ENCODE data around the gene FAM227B. TPM values are rescaled to one million over a fixed set of nuclear protein-coding genes. Genes with fewer than 3 reads are reported as not detected.
"Not testable (repeated sequence)": the region's sequence is repeated elsewhere in the genome, so short reads cannot be mapped to it uniquely, and the experiment has no call there.

The FAM227B gene
- total RNA-seq, 2 experiments from 2014 or later, result 6.0 to 6.1 TPM

GRCh38 chr15:49492151-49492550, 128.5 kb downstream of the FAM227B start:
- Mint-ChIP-seq H3K27ac (no peak overlapping the region), H3K4me3 (no peak overlapping the region), H3K36me3 (ENCODE audit: low read depth) (no peaks in the 10 kb centered on the region), H3K27me3 (no peaks in the 10 kb centered on the region), H3K9me3 (no peaks in the 10 kb centered on the region), H3K4me1 (ENCODE audit: low read depth) (no peaks in the 10 kb centered on the region)
- intact Hi-C loops (cut with micrococcal nuclease), result no loop called here
- CTCF ChIA-PET, result no interaction called here
- no peak for TF ChIP-seq CTCF (IDR thresholded peaks at IDR 0.05)
- POLR2A ChIA-PET, result no interaction called here
- no peak for ATAC-seq
- no peak for DNase-seq

GRCh38 chr15:49490966-49491365, 129.7 kb downstream of the FAM227B start:
- no peak overlapping the region for H3K27ac Mint-ChIP-seq
- no peak for DNase-seq
- no peak for ATAC-seq
- no peaks in the 10 kb centered on the region for H3K36me3 Mint-ChIP-seq (ENCODE audit: low read depth)
- TF ChIP-seq CTCF (IDR thresholded peaks at IDR 0.05), result no peak
- no peaks in the 10 kb centered on the region for H3K9me3 Mint-ChIP-seq
- intact Hi-C loops (cut with micrococcal nuclease), result no loop called here
- H3K4me3 Mint-ChIP-seq, result no peak overlapping the region
- ChIA-PET POLR2A (no interaction called here), CTCF (interaction anchor here (1.5 kb wide), 1 partner anchor 19 kb away, joined by 3 read pairs; no protein-coding TSS in a partner anchor)
- no peaks in the 10 kb centered on the region for H3K4me1 Mint-ChIP-seq (ENCODE audit: low read depth)
- H3K27me3 Mint-ChIP-seq, result no peaks in the 10 kb centered on the region

GRCh38 chr15:49485401-49485800, 135.2 kb downstream of the FAM227B start:
- POLR2A ChIA-PET; intact Hi-C loops (cut with micrococcal nuclease); H3K36me3 Mint-ChIP-seq (ENCODE audit: low read depth): not testable (repeated sequence)

GRCh38 chr15:49478982-49479381, 141.6 kb downstream of the FAM227B start:
- H3K36me3 Mint-ChIP-seq (ENCODE audit: low read depth); H3K27ac Mint-ChIP-seq; CTCF ChIA-PET; DNase-seq; POLR2A ChIA-PET; H3K27me3 Mint-ChIP-seq; H3K9me3 Mint-ChIP-seq; intact Hi-C loops (cut with micrococcal nuclease); H3K4me3 Mint-ChIP-seq; H3K4me1 Mint-ChIP-seq (ENCODE audit: low read depth); ATAC-seq: not testable (repeated sequence)

More at GRCh38 chr15:49485401-49485800, 135.2 kb downstream of the FAM227B start:
- H3K4me1 Mint-ChIP-seq (ENCODE audit: low read depth); ATAC-seq; H3K4me3 Mint-ChIP-seq; CTCF ChIA-PET; H3K9me3 Mint-ChIP-seq; H3K27me3 Mint-ChIP-seq; DNase-seq; H3K27ac Mint-ChIP-seq: not testable (repeated sequence)

- H3K36me3 Mint-ChIP-seq (ENCODE audit: low read depth); POLR2A ChIA-PET; H3K27me3 Mint-ChIP-seq; DNase-seq; intact Hi-C loops (cut with micrococcal nuclease); H3K27ac Mint-ChIP-seq; CTCF ChIA-PET; H3K4me1 Mint-ChIP-seq (ENCODE audit: low read depth); ATAC-seq; H3K4me3 Mint-ChIP-seq; H3K9me3 Mint-ChIP-seq: not testable (repeated sequence)
Measured at GRCh38 chr15:49478021-49478420, 142.6 kb downstream of the FAM227B start.

- H3K27ac Mint-ChIP-seq, result no peak overlapping the region
Measured at GRCh38 chr15:49473031-49473430, 147.6 kb downstream of the FAM227B start.

More at GRCh38 chr15:49473031-49473430, 147.6 kb downstream of the FAM227B start:
- ChIA-PET POLR2A (no interaction called here), CTCF (interaction anchor here (1.2 kb wide), 1 partner anchor 18 kb away, joined by 3 read pairs; no protein-coding TSS in a partner anchor)
- H3K36me3 Mint-ChIP-seq (ENCODE audit: low read depth), result no peaks in the 10 kb centered on the region
- intact Hi-C loops (cut with micrococcal nuclease), result no loop called here
- no peak for TF ChIP-seq CTCF (IDR thresholded peaks at IDR 0.05)
- DNase-seq (no peak), ATAC-seq (no peak)
- H3K4me1 Mint-ChIP-seq (ENCODE audit: low read depth), result peaks cover 5% of the 10 kb centered on the region
- no peak overlapping the region for H3K4me3 Mint-ChIP-seq
- H3K9me3 Mint-ChIP-seq, result no peaks in the 10 kb centered on the region
- H3K27me3 Mint-ChIP-seq, result no peaks in the 10 kb centered on the region
